Neural progenitor cell (in vitro differentiated cells): ENCODE data around the gene ATP6V0D1. TPM values are rescaled to one million over a fixed set of nuclear protein-coding genes. Genes with fewer than 3 reads are reported as not detected.

ENCODE experiments used
- DNase-seq: peaks from one replicate; pipeline ENCODE4 v3.0.0-alpha.2; 2016; ENCODE audit warnings: low spot score
- H2AFZ ChIP-seq: fragments of 200-600 bp; sonication (generic); replicated peaks from 2 replicates; pipeline ENCODE4 v1.6.1; 2016; ENCODE audit warnings: antibody characterized with exemption
- H3F3A ChIP-seq: fragments of 200-600 bp; sonication (generic); 2 replicates; pipeline ENCODE4 v1.6.1; 2016; ENCODE audit warnings: antibody characterized with exemption, low read depth
- H3K27ac ChIP-seq: fragments of 200-600 bp; sonication (generic); 2 replicates; pipeline ENCODE4 v1.5.1; 2016; ENCODE audit warnings: mild to moderate bottlenecking
- H3K27me3 ChIP-seq: fragments of 200-600 bp; sonication (generic); 2 replicates; pipeline ENCODE4 v1.6.1; 2016; ENCODE audit warnings: mild to moderate bottlenecking, moderate library complexity
- H3K36me3 ChIP-seq: fragments of 200-600 bp; sonication (generic); 2 replicates; pipeline ENCODE4 v1.5.1; 2016
- H3K4me1 ChIP-seq: fragments of 200-600 bp; sonication (generic); 2 replicates; pipeline ENCODE4 v1.6.1; 2016; ENCODE audit warnings: mixed run types
- H3K4me2 ChIP-seq: fragments of 200-600 bp; sonication (generic); 2 replicates; pipeline ENCODE4 v1.6.1; 2016
- H3K4me3 ChIP-seq: fragments of 200-600 bp; sonication (generic); 2 replicates; pipeline ENCODE4 v1.5.1; 2016
- H3K79me2 ChIP-seq: fragments of 200-600 bp; sonication (generic); 2 replicates; pipeline ENCODE4 v1.6.1; 2016; ENCODE audit warnings: low read depth
- H3K9ac ChIP-seq: fragments of 200-600 bp; sonication (generic); 2 replicates; pipeline ENCODE4 v1.6.1; 2016
- H3K9me3 ChIP-seq: fragments of 200-600 bp; sonication (generic); 2 replicates; pipeline ENCODE4 v1.5.1; 2016; ENCODE audit warnings: low read depth
- H4K20me1 ChIP-seq: fragments of 200-600 bp; sonication (generic); 2 replicates; pipeline ENCODE4 v1.6.1; 2016; ENCODE audit warnings: low read depth
- H3K27ac Mint-ChIP-seq: 3 replicates; pipeline ENCODE4 v1.8.0; 2021; ENCODE audit warnings: mixed read lengths
- H3K27me3 Mint-ChIP-seq: 2 replicates; pipeline ENCODE4 v1.8.0; 2022; ENCODE audit warnings: low read depth, mild to moderate bottlenecking, inconsistent platforms, moderate library complexity, mixed read lengths; ENCODE audit not compliant: insufficient read depth
- H3K36me3 Mint-ChIP-seq: 3 replicates; pipeline ENCODE4 v1.8.0; 2021; ENCODE audit warnings: mixed read lengths
- H3K4me1 Mint-ChIP-seq: 3 replicates; pipeline ENCODE4 v1.8.0; 2021; ENCODE audit warnings: mixed read lengths
- H3K4me3 Mint-ChIP-seq: 3 replicates; pipeline ENCODE4 v1.8.0; 2021; ENCODE audit warnings: mild to moderate bottlenecking, moderate library complexity, mixed read lengths
- H3K9me3 Mint-ChIP-seq: 3 replicates; pipeline ENCODE4 v1.8.0; 2020; ENCODE audit warnings: mixed read lengths
- CTCF ChIP-seq: fragments of 200-600 bp; sonication (generic); IDR thresholded peaks from 2 replicates; pipeline ENCODE4 v1.5.1; 2017; ENCODE audit warnings: antibody characterized with exemption, mild to moderate bottlenecking
- EZH2 ChIP-seq: fragments of 200-600 bp; sonication (generic); IDR thresholded peaks from 2 replicates; pipeline ENCODE4 v1.6.1; 2017; ENCODE audit warnings: antibody characterized with exemption, mild to moderate bottlenecking, moderate library complexity
- EZH2phosphoT487 ChIP-seq: fragments of 200-600 bp; sonication (generic); IDR thresholded peaks from 2 replicates; pipeline ENCODE4 v1.6.1; 2017; ENCODE audit warnings: antibody characterized with exemption
- total RNA-seq: library from RNA; depleted of rRNA; stranded (reverse); fragments of >200 nt; gene quantifications from 2 replicates; pipeline ENCODE4 v1.2.3, GENCODE V29; 2015; ENCODE audit warnings: low replicate concordance

Gene ATP6V0D1
- total RNA-seq, 1 donor from 2014 or later = 29.7 TPM

GRCh38 chr16:67471758-67472384, 9.1 kb downstream of the ATP6V0D1 start:
- no peak overlapping the region for H3K4me2 ChIP-seq
- H3K9ac ChIP-seq = no peak overlapping the region
- H3K27me3 ChIP-seq = no peaks in the 10 kb centered on the region
- H3K4me3 Mint-ChIP-seq = no peak overlapping the region
- TF ChIP-seq CTCF (no peak), EZH2 (no peak), EZH2phosphoT487 (no peak)
- no peak overlapping the region for H2AFZ ChIP-seq
- no peaks in the 10 kb centered on the region for H3K9me3 Mint-ChIP-seq
- peaks cover 28% of the 10 kb centered on the region for H3K79me2 ChIP-seq
- no peak for DNase-seq
- no peaks in the 10 kb centered on the region for H3K36me3 Mint-ChIP-seq
- H3K9me3 ChIP-seq = no peaks in the 10 kb centered on the region
- no peak overlapping the region for H3K4me3 ChIP-seq
- H3K27ac Mint-ChIP-seq = no peak overlapping the region
- no peaks in the 10 kb centered on the region for H3F3A ChIP-seq
- H3K27me3 Mint-ChIP-seq = peaks cover 2% of the 10 kb centered on the region
- H3K27ac ChIP-seq = no peak overlapping the region
- H4K20me1 ChIP-seq = peaks cover 16% of the 10 kb centered on the region
- H3K4me1 ChIP-seq = no peaks in the 10 kb centered on the region
- peaks cover 2% of the 10 kb centered on the region for H3K4me1 Mint-ChIP-seq
- H3K36me3 ChIP-seq = no peaks in the 10 kb centered on the region

- H3K9me3 ChIP-seq = no peaks in the 10 kb centered on the region
- H3K4me1 Mint-ChIP-seq = peaks cover 9% of the 10 kb centered on the region
- H3K79me2 ChIP-seq = peaks cover 29% of the 10 kb centered on the region
Measured at GRCh38 chr16:67470359-67470758, 10.6 kb downstream of the ATP6V0D1 start.

GRCh38 chr16:67468731-67469130, 12.2 kb downstream of the ATP6V0D1 start:
- Histone ChIP-seq H2AFZ (no peak overlapping the region), H3K27me3 (no peaks in the 10 kb centered on the region), H3K9me3 (no peaks in the 10 kb centered on the region), H3K27ac (no peak overlapping the region), H4K20me1 (peaks cover 28% of the 10 kb centered on the region), H3K4me2 (no peak overlapping the region), H3K4me1 (no peaks in the 10 kb centered on the region), H3K79me2 (peaks cover 14% of the 10 kb centered on the region), H3K9ac (no peak overlapping the region), H3K4me3 (no peak overlapping the region), H3F3A (no peaks in the 10 kb centered on the region), H3K36me3 (no peaks in the 10 kb centered on the region)
- H3K27ac Mint-ChIP-seq = no peak overlapping the region
- no peaks in the 10 kb centered on the region for H3K9me3 Mint-ChIP-seq
- no peaks in the 10 kb centered on the region for H3K36me3 Mint-ChIP-seq
- no peak for DNase-seq
- peaks cover 10% of the 10 kb centered on the region for H3K4me1 Mint-ChIP-seq
- TF ChIP-seq EZH2phosphoT487 = no peak
- TF ChIP-seq EZH2 = no peak
- TF ChIP-seq CTCF = no peak
- no peak overlapping the region for H3K4me3 Mint-ChIP-seq
- H3K27me3 Mint-ChIP-seq = peaks cover 2% of the 10 kb centered on the region

More at GRCh38 chr16:67470359-67470758, 10.6 kb downstream of the ATP6V0D1 start:
- no peak for DNase-seq
- H3K4me3 ChIP-seq = no peak overlapping the region
- H3K36me3 ChIP-seq = no peaks in the 10 kb centered on the region
- no peak overlapping the region for H3K9ac ChIP-seq
- no peak overlapping the region for H3K4me2 ChIP-seq
- H3K9me3 Mint-ChIP-seq = no peaks in the 10 kb centered on the region
- H3K4me1 ChIP-seq = no peaks in the 10 kb centered on the region
- H3K27ac ChIP-seq = no peak overlapping the region
- H2AFZ ChIP-seq = no peak overlapping the region
- no peaks in the 10 kb centered on the region for H3K36me3 Mint-ChIP-seq
- peaks cover 2% of the 10 kb centered on the region for H3K27me3 Mint-ChIP-seq
- H3K27ac Mint-ChIP-seq = no peak overlapping the region
- no peak overlapping the region for H3K4me3 Mint-ChIP-seq
- peaks cover 28% of the 10 kb centered on the region for H4K20me1 ChIP-seq
- H3F3A ChIP-seq = no peaks in the 10 kb centered on the region
- H3K27me3 ChIP-seq = no peaks in the 10 kb centered on the region
- TF ChIP-seq CTCF (no peak), EZH2phosphoT487 (no peak), EZH2 (no peak)
